Right atrium auricular region (tissue), 2 donors: Measurements from ENCODE around the gene AATF. TPM values are rescaled to one million over a fixed set of nuclear protein-coding genes. Genes with fewer than 3 reads are reported as not detected.

Source experiments
- DNase-seq: peaks from one replicate; pipeline ENCODE4 v3.0.0-alpha.2; 2019; ENCODE audit warnings: low spot score
- H3K27ac ChIP-seq, 2 donors: fragments of 200-600 bp; sonication (generic); 1 replicate in 1 of 2; 2 replicates in 1 of 2; pipeline ENCODE4 v1.5.1; 2016 to 2019
- H3K27me3 ChIP-seq, 2 donors: fragments of 200-600 bp; sonication (generic); one replicate each; pipeline versions ENCODE4 v1.5.1 to v1.6.0; 2017 to 2019
- H3K36me3 ChIP-seq: fragments of 200-600 bp; sonication (generic); one replicate; pipeline ENCODE4 v1.5.1; 2016
- H3K4me1 ChIP-seq, 2 donors: fragments of 200-600 bp; sonication (generic); one replicate each; pipeline versions ENCODE4 v1.5.1 to v1.6.0; 2017 to 2019
- H3K4me3 ChIP-seq, 2 donors: fragments of 200-600 bp; sonication (generic); 1 replicate in 1 of 2; 2 replicates in 1 of 2; pipeline ENCODE4 v1.5.1; 2017 to 2019; ENCODE audit warnings: mild to moderate bottlenecking in 1 of 2, moderate library complexity in 1 of 2
- H3K9me3 ChIP-seq, 2 donors: fragments of 200-600 bp; sonication (generic); one replicate each; pipeline ENCODE4 v1.5.1; 2019
- total RNA-seq, 2 donors: library from RNA; depleted of rRNA; stranded (reverse); fragments of >200 nt; gene quantifications; one replicate each; pipeline ENCODE4 v1.1.0, GENCODE V29; 2016
- TF ChIP-seq, protein P1 (sequence below), 2 donors: fragments of 200-600 bp; sonication (generic); IDR thresholded peaks; one replicate each; pipeline ENCODE4 v1.5.1; 2019; ENCODE audit warnings: antibody characterized with exemption in 2 of 2

Gene AATF
- total RNA-seq, 2 donors from 2014 or later = 17.8 to 23.2 TPM

DNA sequence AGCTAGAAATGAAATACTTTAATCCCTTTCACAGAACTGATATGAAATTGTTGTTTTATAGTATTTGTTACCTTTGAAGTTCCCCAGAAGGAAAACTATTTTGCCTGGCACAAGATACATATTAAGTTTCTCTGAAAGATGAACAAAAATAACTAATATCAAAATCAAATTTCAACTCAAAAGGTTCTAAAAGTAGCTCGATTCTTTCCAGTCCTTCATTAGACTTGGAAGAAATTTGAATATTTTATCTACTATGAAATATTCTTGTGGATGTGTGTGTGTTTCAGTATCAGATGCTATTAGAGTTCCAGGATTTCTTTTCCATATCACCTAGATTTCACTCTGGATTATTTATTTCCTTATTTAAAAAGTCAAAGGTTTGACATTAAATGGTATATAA is 3.6 kb upstream of the AATF start:
- no peak overlapping the region for H3K27ac ChIP-seq
- no peak overlapping the region for H3K4me3 ChIP-seq
- no peaks in the 10 kb centered on the region for H3K9me3 ChIP-seq
- TF ChIP-seq, protein P1, sequence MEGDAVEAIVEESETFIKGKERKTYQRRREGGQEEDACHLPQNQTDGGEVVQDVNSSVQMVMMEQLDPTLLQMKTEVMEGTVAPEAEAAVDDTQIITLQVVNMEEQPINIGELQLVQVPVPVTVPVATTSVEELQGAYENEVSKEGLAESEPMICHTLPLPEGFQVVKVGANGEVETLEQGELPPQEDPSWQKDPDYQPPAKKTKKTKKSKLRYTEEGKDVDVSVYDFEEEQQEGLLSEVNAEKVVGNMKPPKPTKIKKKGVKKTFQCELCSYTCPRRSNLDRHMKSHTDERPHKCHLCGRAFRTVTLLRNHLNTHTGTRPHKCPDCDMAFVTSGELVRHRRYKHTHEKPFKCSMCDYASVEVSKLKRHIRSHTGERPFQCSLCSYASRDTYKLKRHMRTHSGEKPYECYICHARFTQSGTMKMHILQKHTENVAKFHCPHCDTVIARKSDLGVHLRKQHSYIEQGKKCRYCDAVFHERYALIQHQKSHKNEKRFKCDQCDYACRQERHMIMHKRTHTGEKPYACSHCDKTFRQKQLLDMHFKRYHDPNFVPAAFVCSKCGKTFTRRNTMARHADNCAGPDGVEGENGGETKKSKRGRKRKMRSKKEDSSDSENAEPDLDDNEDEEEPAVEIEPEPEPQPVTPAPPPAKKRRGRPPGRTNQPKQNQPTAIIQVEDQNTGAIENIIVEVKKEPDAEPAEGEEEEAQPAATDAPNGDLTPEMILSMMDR (IDR thresholded peaks at IDR 0.05) = no peak
- H3K27me3 ChIP-seq = peaks cover 47 to 60% of the 10 kb centered on the region in 2 donors
- DNase-seq = no peak
- peaks cover 0 to 34% of the 10 kb centered on the region in 2 donors for H3K4me1 ChIP-seq
- H3K36me3 ChIP-seq = no peaks in the 10 kb centered on the region

DNA sequence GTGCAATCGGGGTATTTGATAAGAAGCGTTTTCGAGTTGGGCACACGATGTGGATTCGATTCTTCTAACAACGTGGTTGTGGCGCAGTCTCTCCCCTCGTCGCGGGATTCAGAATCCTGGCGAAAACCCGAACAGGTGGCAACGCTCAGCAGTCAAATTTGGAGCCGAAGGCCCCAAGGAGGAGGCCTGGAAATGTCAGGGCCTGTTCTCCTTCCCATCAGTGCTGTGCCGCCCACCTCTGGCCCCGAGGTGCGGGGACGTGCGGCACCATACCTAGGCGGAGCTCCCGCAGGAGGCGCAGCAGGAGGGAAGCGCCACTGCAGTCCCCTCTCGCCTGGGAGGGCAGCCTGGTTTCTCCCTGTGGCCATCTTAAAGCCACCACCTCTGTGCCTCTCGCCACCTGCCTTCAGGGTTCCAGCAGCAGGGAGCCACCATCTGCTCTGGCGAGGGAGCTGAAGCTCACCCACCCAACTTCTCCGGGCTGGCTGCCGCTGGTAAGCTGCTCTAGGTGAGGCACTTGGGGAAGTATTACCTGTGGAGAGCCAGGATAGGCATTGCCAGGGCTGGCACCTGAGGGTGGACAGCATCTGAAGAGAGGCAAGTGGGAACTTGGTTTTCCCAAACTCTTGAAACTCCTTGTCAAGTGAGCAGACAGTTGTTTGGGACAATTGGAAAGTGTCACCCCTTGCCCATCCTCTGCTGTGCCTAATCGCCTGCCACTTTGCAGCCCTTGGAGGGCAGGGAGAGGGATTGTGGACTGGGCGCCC is 2.6 kb upstream of the AATF start:
- H3K27ac ChIP-seq = no peak overlapping the region
- TF ChIP-seq, protein P1 (IDR thresholded peaks at IDR 0.05) = no peak
- no peaks in the 10 kb centered on the region for H3K9me3 ChIP-seq
- peaks cover 0 to 39% of the 10 kb centered on the region in 2 donors for H3K4me1 ChIP-seq
- peaks cover 5% of the 10 kb centered on the region for H3K36me3 ChIP-seq
- no peak overlapping the region for H3K4me3 ChIP-seq
- no peak for DNase-seq
- peaks cover 37 to 50% of the 10 kb centered on the region in 2 donors for H3K27me3 ChIP-seq

DNA sequence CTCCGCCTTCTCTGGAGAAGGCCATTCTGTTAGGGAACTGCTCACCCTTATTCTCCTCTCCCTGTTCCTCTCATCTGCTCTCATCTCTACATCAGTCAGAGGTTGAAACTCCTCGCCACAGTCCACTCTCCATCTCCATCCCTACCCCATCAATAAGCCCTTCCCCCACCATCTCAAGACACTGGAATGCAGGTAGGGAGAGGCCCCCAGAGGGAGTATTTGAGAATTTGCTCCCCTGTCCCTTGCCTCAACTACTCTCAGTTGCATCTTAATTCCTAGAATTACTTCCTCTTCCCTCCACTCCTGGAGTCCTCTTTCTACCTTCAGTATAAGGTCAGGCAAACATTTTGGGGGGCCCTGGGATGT is 2.0 kb upstream of the AATF start:
- DNase-seq = no peak
- no peaks in the 10 kb centered on the region for H3K9me3 ChIP-seq
- no peak overlapping the region for H3K27ac ChIP-seq
- peaks cover 5% of the 10 kb centered on the region for H3K36me3 ChIP-seq
- TF ChIP-seq, protein P1 (IDR thresholded peaks at IDR 0.05) = no peak
- H3K27me3 ChIP-seq = peaks cover 33 to 45% of the 10 kb centered on the region in 2 donors
- H3K4me3 ChIP-seq = no peak overlapping the region
- peaks cover 0 to 39% of the 10 kb centered on the region in 2 donors for H3K4me1 ChIP-seq

DNA sequence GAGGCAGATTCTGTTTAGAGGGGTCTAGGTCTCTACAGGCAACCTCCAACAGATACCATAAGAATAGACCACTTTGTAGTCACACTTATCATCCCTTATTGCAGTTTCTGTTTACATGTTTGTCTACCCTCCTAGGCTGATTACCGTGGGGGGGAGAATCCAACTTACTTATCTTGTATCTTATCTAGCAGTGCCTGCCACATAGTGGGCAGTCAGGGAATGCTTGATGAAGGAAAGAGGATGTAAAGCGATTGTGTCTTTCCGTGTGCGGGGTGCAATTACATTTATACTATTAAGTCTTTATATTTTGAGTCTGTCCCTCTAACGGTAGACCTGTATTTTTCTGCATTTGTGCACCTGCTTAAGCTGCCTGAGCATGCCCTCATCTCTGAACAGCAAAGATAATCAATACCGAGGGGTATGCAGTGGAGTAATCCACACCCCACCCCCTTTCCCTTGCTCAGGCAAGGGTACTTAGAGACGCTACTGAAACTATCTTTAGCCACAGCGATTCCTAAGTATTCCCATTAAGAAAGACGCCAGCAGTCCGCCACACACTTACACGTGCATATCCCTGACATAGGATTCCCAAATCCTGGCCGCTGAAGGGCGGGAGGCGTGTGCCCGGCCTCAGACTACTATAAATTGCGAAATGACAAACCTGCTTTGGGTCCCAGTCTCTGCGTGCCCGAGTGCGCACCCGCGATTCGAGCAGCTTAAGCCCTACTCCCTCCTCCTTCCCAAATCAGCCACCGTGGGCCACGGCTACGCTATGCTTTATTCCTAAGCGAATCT is 635 bp upstream of the AATF start:
- Histone ChIP-seq H3K4me3 (peak overlapping the region; percentile 67 to 74), H3K4me1 (peaks cover 0 to 26% of the 10 kb centered on the region in 2 donors), H3K36me3 (peaks cover 13% of the 10 kb centered on the region), H3K9me3 (no peaks in the 10 kb centered on the region), H3K27me3 (peaks cover 27 to 32% of the 10 kb centered on the region in 2 donors), H3K27ac (peak overlapping the region; percentile 81 to 88)
- TF ChIP-seq, protein P1 (IDR thresholded peaks at IDR 0.05) = no peak
- DNase-seq = no peak

DNA sequence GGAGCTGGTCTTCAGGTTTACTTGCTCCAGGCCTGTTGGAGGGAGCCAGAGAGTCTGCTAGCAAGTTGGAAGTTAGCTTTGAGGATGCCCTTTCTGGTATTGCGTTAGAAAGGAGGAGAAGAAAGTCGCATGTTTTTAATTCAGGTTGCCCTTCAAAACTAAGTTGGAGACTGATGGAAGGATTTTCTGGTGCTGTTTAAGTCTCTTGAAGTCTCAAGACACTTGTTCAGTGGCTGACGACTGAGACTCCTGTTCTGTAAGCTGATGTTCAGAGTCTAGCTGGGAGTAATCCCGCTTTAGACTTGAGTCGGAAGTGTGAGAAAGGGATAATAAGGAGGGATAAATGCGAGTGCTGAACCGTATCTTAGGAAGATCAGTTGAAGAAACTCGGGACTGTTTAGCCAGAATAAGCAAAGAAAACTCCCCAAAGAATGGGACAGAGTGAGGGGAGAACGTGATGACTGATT is 740 bp downstream of the AATF start:
- Histone ChIP-seq H3K27ac (peak overlapping the region; percentile 81 to 88), H3K36me3 (peaks cover 26% of the 10 kb centered on the region), H3K4me1 (peaks cover 0 to 23% of the 10 kb centered on the region in 2 donors), H3K27me3 (peaks cover 21 to 24% of the 10 kb centered on the region in 2 donors), H3K4me3 (peak overlapping the region; percentile 67 to 74), H3K9me3 (no peaks in the 10 kb centered on the region)
- DNase-seq = no peak
- TF ChIP-seq, protein P1 (IDR thresholded peaks at IDR 0.05) = no peak
